Kasumi-1 (cell line): ENCODE results near the gene CCIN.
"Not testable (repeated sequence)": the region's sequence is repeated elsewhere in the genome, so short reads cannot be mapped to it uniquely, and the experiment has no call there.

Experiments
- DNase-seq, 2 experiments: peaks; one replicate each; lab custom pipeline; 2025; lab: John Stamatoyannopoulos, UW

The CCIN gene

DNA sequence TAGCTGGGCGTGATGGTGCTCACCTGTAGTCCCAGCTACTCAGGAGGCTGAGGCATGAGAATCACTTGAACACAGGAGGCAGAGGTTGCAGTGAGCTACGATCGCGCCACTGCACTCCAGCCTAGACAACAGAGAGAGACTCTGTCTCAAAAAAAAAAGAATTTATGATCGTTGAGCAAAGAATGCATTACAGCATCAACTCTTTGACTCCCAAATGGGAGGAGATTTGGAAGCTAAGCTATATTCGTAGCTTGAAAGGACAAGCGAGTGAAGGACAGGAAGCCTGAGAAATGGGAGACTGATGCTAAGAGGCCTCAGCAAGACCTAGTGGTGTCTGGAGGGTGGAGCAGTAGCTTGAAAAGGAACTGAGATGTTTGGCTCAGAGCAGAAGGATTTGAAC lies 10.3 kb upstream of the CCIN start:
- DNase-seq = no peak

DNA sequence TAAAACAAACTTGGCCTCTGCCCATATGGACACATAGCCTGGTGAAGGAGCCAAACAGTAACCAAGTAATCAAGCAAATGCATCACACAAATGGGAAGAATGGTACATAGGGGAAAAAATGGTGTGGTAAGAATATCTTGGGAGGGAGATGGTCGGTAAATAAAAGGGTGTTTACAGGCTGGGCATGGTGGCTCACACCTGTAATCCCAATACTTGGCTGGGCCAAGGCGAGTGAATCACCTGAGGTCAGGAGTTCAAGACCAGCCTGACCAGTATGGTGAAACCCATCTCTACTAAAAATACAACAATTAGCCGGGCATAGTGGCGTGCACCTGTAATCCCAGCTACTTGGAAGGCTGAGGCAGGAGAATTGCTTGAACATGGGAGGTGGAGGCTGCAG lies 9.7 kb upstream of the CCIN start:
- not testable (repeated sequence) for DNase-seq

GRCh38 chr9:36160126-36160525 lies 9.1 kb upstream of the CCIN start:
- not testable (repeated sequence) for DNase-seq

DNA sequence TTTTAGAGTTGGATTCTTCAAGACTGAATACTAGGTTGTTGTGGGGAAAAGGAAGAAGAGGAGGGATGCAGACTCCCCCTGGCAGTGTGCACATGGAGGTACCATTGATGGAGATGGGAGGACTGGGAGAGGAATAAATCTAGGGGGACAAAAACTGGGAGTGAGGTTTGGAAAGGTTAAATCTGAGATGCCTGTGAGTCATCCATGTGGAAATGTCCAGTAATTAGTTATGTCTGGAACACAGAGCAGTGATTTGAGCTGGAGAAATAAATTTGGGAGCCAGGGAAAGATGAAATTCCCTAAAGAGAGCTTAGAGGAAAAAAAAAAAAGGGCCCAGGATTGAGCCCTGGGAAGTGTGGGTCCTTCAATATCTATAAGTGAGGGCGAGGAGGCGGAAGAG lies 8.0 kb upstream of the CCIN start:
- DNase-seq = no peak

DNA sequence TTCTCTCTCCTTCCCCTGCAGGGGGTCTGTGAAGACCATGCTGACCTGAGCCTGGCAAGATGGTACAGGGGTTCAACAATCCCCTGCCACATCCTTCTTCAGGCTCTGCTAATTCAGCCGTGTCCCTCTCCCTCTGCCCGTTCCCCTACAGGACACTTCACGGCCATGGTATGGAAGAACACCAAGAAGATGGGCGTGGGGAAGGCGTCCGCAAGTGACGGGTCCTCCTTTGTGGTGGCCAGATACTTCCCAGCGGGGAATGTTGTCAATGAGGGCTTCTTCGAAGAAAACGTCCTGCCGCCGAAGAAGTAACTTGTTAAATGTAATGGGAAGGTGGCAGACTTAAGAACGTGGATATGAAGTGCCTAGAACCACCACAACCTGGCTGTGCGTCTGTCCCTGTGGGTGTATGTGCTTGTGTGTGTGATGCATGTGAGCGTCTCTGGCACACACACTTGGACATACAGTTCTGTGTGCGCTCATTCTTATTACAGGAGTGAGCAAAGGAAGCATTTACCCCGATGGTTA lies 6.9 kb upstream of the CCIN start:
- DNase-seq = no peak

DNA sequence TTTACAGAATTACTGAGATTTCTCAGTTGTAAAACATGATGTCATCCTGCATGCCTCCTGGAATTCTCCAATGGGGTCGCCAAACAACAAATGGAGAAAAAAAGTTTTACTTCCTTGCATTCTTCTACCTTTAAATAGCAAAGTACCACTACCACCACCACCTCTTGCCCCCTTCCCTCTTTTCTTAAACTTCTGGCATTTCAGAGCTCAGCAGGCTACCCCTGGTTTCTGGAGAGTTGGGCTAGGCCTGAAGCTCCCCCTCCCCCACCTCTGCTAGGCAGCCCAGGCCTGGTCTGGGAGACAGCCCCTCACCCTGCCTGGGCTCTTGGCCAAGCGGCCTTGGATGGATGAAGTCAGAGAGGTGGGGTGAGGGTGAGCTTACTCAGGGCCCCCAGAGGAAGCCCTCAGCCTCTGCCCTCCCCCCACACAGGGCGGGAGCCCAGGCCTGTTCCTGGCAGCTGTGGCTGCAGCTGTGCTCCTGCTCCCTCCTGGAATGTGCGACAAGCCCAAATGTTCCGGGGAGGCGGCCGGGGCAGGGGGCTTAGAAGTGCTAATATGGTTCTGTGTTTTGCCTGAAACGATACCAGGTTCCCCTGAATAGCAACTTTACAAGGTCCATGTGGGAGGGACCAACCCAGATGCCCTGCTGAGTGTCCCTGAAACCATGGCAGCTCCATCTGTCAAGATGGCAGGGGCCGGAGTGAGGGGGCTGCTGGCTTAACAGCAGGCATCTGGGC lies 6.0 kb upstream of the CCIN start:
- DNase-seq = no peak

DNA sequence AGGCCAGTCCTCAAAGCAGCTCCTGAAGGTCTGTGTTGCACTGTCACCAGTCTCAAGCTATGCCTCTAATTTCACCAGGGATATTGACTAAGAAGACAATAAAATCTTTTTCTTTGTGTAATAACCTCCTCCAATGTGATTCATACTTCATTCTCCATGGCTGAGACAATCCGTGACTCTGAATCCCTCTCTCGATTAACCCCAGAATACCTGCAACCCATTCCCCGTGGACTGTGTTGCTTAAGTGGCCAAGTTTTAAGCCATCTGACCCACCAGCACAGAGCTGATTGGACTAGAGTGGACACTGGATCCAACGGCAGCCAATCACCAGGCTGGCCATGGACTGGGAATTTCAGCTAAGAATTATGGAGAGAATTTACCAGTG lies 5.4 kb upstream of the CCIN start:
- DNase-seq = no peak

GRCh38 chr9:36164372-36164771 lies 4.8 kb upstream of the CCIN start:
- no peak for DNase-seq

DNA sequence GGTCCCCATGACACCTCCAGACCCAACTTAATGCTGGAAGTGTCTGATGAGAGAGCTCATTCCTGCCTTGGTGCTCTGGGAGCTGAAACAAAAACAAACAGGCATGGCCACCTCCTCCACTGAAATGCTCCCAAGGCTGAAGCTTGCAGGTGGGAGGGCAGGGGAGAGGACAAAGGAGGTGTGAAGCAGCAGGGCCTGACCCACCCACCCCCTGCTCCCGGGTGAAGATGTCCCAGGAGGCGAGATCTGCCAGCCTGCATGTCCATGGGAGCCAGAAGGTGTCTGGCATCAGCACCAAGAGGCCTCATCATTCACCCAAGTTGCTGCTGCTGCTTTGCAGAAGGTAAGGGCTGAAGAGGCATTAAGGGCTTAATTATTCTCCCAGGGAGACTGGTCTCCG lies 4.2 kb upstream of the CCIN start:
- DNase-seq = no peak

DNA sequence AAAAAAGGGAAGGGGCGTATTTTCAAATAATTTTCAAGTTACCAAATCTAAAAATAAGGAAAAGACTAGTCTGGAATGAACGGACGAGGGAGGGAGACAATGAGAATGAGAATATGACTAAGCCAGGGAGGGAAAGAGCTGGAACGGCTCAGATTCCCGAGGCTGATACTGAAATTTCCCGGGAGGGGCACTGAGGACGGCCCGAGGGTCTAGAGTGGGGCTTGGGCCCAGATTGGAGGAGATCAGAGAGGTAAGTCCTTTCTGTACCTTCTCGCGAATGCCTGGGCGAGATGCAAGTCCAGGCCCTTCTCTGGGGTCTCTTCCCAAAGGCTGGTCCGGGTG lies 3.4 kb upstream of the CCIN start:
- no peak for DNase-seq

GRCh38 chr9:36166168-36166927 lies 2.8 kb upstream of the CCIN start:
- peak; percentile 57 to 64 for DNase-seq

DNA sequence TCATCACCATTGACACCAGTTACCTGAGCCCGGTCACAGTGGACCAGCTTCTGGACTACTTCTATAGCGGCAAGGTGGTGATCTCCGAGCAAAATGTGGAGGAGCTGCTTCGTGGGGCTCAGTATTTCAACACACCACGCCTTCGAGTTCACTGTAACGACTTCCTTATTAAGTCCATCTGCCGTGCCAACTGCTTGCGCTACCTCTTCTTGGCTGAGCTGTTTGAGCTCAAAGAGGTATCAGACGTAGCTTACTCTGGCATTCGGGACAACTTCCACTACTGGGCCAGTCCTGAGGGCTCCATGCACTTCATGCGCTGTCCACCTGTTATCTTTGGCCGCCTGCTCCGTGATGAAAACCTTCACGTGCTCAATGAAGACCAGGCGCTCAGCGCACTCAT lies 520 bp downstream of the CCIN start:
- DNase-seq = no peak

DNA sequence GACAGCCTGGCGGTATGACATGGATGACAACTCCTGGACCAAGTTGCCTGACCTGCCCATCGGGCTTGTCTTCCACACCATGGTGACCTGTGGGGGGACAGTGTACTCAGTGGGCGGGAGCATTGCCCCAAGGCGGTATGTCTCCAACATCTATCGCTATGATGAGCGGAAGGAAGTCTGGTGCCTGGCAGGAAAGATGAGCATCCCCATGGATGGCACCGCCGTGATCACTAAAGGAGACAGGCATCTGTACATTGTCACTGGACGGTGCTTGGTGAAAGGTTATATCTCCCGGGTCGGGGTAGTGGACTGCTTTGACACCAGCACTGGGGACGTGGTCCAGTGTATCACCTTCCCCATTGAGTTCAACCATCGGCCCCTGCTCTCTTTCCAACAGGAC lies 1.3 kb downstream of the CCIN start:
- DNase-seq = no peak

- DNase-seq = no peak
Observed at GRCh38 chr9:36173861-36174260, 4.7 kb downstream of the CCIN start.

DNA sequence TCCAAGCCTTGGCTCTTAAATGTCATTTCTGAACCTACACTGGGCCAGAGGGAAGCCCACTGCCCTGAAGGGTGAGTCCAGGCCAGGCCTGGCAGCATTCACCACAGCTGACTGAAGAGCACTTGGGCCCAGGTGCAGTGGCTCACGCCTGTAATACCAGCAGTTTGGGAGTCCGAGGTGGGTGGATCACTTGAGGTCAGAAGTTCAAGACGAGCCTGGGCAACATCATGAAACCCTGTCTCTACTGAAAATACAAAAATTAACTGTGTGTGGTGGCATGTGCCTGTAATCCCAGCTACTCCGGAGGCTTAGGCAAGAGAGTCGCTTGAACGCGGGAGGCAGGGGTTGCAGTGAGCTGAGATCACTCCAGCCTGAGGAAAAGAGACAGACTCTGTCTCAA lies 5.1 kb downstream of the CCIN start:
- no peak for DNase-seq

DNA sequence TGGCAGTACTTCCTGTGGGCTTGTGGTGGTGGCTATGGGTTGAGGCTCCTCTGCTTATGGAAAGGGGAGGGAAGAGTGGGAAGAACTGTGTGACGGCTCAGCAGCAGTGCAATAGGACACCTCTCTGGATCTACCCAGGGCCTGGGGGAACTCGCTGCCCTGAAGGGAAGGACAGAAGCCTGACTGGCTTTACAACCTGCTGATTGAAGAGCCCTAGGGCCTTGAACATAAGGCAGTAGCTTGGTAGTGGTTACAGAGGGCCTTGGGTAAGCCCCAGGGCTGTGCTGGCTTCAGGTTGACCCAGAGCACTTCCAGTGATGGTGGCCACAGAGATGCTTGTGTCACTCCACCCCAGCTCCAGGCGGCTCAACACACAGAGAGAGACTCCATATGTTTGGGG lies 5.5 kb downstream of the CCIN start:
- DNase-seq = no peak

DNA sequence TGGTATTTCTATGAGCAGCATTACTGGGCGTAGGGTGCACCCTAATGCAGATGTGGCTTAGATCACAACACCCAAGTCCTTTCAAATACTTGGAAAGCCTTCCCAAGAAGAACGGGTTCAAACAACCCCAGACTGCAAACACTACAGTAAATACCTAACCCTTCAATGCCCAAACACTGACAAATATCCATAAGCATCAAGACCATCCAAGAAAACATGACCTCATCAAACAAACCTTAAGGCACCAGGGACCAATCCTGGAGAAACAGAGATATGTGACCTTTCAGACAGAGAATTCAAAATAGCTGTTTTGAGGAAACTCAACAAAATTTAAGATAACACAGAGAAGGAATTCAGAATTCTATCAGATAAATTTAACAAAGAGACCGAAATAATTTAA lies 6.0 kb downstream of the CCIN start:
- not testable (repeated sequence) for DNase-seq

DNA sequence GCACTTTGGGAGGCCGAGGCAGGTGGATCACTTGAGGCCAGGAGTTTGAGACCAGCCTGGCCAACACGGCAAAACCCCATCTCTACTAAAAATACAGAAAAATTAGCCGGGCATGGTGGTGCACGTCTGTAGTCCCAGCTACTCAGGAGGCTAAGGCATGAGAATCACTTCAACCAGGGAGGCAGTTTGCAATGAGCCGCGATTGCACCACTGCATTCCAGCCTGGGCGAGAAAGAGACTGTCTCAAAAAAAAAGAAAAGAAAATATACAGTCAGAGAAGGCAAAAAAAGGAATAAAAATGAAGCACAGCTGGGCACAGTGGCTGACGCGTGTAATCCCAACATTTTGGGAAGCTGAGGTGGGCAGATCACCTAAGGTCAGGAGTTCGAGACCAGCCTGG lies 7.3 kb downstream of the CCIN start:
- DNase-seq = not testable (repeated sequence)

GRCh38 chr9:36177571-36177970 lies 8.4 kb downstream of the CCIN start:
- no peak for DNase-seq

GRCh38 chr9:36180243-36180642 lies 11.1 kb downstream of the CCIN start:
- not testable (repeated sequence) for DNase-seq

DNA sequence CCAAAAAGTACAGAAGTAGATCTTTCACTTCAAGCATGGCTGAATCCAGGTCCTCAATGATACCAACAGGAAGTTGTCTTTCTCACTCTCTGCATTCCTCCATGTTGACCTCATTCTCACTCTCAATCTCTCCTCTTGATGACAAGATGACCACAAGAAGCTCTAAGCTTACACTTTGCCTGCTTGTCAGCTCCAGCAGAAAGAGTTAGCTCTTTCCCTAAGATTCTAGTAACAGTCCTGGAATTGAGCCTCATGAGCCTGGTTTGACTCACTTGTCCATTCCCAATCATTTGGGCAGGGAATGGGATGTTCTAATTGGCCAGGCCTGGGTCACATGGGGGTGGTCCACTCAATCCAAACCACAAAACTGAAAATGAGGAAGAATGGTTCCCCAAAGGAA lies 18.2 kb downstream of the CCIN start:
- DNase-seq = no peak

- DNase-seq = no peak
Observed at GRCh38 chr9:36188212-36188611, 19.0 kb downstream of the CCIN start.

DNA sequence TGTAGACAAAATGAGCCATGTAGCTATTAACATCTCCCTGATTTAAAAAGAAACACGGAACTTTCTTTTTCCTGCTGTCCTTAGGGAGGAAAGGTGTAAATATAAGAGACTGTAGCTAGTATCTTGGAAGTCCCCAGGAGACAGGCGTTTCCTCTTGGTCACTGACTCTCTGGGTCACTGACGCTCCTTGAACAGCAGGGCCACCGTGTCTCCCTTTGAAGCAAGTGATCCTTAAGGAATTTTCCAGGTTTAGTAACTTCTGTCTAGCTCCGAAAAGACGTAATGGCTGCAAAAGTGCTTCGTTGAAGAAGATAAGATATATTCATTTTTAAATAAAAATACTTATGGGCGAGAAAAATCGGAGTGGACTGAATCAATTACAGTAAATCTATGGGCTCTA lies 20.8 kb downstream of the CCIN start:
- no peak for DNase-seq
